Measurements from ENCODE around the gene TCEAL1.
"Not testable (repeated sequence)": the region's sequence is repeated elsewhere in the genome, so short reads cannot be mapped to it uniquely, and the experiment has no call there.

- not testable (repeated sequence) for TF ChIP-seq CTCF, POLR2A, POLR2AphosphoS5 (IDR thresholded peaks at IDR 0.05)
Measured at GRCh38 chrX:103655230-103656000, 26.6 kb downstream of the TCEAL1 start.
